Activated T-cell treated with anti-CD3 and anti-CD28 coated beads for 48 hours (primary cell): ENCODE data around the gene TP63.

ENCODE experiments used
- DNase-seq: peaks from one replicate; pipeline ENCODE4 v3.0.0-alpha.2; 2020; ENCODE audit warnings: low read depth

TP63 gene

GRCh38 chr3:189868061-189868460 is 236.9 kb downstream of the TP63 start:
- no peak for DNase-seq

GRCh38 chr3:189869165-189869564 is 238.0 kb downstream of the TP63 start:
- DNase-seq = no peak

- DNase-seq = no peak
These were observed 240.2 kb downstream of the TP63 start for GRCh38 chr3:189871418-189871817.

DNA sequence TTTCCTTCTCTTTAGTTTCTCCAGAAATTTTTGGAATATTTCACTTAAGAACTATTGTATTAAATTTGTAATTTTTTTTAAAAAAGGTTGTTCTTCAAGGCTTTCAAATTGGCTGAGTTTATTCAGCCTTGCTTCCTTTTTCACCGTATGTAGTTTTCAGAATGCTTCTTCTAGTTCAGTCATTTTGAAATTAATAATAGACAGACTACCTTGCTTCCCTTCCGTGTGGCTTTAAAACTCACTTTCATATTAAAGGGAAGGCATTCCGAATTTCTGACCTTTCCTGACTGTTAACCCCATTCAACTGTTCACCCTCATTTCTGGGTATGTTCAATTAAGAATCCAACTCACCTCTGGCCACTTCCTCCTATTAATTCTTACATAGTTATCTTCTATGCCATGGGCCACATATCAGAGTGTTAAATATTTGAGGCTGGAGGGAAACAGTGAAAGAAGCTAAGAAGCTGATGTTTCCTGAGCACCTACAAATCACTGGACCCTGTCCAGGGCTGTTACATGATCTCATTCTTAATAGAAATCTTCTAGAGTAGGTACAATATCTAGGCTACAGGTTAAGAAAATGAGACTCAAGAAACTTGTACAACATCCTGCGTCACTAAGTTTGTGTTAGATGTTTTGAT is 252.0 kb downstream of the TP63 start:
- DNase-seq = no peak

GRCh38 chr3:189890496-189890895 is 259.3 kb downstream of the TP63 start:
- DNase-seq = no peak

DNA sequence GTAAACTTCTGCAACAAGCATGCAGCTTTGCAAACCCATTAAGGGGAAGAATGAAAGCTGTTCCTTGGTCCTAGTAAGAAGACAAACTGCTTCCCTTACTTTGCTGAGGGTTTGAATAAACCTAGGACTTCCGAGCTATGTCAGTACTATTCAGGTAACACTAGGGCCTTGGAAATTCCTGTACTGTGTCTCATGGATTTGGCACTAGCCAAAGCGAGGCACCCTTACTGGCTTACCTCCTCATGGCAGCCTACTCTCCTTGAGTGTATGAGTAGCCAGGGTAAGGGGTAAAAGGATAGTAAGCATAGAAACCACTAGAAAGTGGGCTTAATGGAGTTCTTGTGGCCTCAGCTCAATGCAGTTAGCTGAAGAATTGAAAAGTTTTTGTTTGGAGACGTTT is 265.3 kb downstream of the TP63 start:
- no peak for DNase-seq

- DNase-seq = no peak
These were observed 266.2 kb downstream of the TP63 start for GRCh38 chr3:189897406-189897805.

GRCh38 chr3:189898559-189899153 is 267.5 kb downstream of the TP63 start:
- no peak for DNase-seq

DNA sequence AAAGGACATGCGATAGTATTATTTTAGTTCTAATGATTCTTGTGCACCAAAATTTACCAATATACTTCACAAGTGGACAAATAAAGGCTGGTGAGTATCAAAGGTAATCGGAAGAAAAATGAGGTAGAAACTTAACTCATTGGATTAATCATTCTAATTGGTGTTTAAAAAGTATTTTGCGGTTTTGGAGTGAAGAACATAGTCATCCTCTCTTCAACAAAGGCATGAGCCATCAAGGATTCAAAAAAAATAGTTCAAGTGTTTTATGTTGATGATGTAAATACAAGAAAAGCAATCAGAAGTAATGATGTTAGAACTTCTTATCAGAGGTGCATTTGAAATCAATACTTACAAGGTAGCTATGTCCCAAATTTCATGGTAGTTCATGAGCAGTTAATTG is 268.0 kb downstream of the TP63 start:
- DNase-seq = no peak

- DNase-seq = no peak
These were observed 269.4 kb downstream of the TP63 start for GRCh38 chr3:189900578-189900977.

DNA sequence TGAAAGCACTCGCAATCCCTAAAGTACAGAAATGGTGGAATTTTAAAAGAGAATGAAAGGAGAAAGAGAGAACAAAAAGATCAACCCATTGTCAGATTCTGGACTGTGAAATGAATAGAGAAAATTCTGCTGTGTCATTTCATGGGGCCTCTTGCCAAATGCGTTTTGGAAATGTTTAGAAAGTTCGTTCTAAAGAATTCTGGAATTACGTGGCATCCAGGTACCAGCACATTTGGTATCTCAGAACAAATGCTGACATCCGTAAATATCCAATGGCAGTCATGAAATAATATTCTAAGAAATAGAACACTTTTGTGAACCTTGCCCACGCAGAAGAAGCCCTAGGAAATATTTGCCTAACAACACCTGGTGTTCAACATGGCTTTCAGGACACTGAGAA is 270.3 kb downstream of the TP63 start:
- no peak for DNase-seq

GRCh38 chr3:189902230-189903186 is 271.3 kb downstream of the TP63 start:
- DNase-seq = no peak

DNA sequence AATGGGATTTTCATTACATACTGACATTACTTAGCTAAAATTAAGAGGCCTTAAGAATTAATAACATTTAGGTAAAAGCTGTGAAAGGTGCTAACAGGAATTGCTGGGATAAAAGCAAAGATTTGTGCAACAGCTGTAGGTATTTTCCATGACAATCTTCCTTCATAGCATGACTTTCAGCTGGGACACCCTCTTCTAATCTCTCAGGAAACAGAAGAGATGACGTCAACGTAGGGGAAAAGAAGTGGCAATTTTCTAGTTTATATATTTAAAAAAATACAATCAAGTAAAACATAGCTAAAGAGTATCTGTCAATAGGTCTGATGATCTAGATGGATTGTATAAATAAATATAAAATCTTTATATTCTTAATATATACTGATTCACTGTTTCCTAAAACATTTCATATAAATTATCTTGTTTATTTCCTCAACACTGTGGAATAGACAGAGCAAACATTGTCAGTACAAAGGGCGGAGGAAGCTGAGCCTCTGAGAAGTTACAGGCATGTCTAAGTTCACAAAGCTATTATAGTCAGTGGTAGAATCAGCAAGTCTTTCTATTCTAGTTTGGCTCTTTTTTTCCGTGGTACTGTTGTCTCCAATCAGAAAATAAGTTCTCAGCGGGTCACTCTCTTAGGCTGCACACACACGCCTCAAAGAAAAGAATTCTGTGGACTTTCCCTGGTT is 272.5 kb downstream of the TP63 start:
- DNase-seq = no peak

GRCh38 chr3:189907803-189908202 is 276.6 kb downstream of the TP63 start:
- DNase-seq = no peak

GRCh38 chr3:189908646-189909045 is 277.5 kb downstream of the TP63 start:
- DNase-seq = no peak

DNA sequence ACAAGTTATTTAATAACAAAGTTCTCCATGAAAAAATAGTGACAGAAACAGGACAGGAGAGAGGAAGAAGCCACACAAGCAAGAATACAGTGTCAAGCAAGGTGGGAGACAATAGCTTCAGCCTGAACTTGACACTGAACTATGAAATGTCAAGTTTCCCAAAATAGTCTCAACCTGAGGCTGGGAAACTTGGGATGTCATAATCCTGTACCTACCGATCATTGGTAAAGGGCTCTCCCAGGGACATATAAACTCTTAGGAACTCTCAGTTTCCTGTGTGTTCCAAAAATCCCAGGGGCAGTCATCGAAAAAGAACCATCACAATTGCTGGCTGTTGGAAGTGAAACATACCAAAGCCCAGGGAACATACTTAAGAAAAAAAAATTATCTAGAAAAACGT is 277.9 kb downstream of the TP63 start:
- no peak for DNase-seq

GRCh38 chr3:189909573-189909972 is 278.4 kb downstream of the TP63 start:
- DNase-seq = no peak

- DNase-seq = no peak
These were observed 279.8 kb downstream of the TP63 start for GRCh38 chr3:189911001-189911400.

GRCh38 chr3:189914799-189915198 is 283.6 kb downstream of the TP63 start:
- DNase-seq = no peak

GRCh38 chr3:189921770-189922169 is 290.6 kb downstream of the TP63 start:
- no peak for DNase-seq

DNA sequence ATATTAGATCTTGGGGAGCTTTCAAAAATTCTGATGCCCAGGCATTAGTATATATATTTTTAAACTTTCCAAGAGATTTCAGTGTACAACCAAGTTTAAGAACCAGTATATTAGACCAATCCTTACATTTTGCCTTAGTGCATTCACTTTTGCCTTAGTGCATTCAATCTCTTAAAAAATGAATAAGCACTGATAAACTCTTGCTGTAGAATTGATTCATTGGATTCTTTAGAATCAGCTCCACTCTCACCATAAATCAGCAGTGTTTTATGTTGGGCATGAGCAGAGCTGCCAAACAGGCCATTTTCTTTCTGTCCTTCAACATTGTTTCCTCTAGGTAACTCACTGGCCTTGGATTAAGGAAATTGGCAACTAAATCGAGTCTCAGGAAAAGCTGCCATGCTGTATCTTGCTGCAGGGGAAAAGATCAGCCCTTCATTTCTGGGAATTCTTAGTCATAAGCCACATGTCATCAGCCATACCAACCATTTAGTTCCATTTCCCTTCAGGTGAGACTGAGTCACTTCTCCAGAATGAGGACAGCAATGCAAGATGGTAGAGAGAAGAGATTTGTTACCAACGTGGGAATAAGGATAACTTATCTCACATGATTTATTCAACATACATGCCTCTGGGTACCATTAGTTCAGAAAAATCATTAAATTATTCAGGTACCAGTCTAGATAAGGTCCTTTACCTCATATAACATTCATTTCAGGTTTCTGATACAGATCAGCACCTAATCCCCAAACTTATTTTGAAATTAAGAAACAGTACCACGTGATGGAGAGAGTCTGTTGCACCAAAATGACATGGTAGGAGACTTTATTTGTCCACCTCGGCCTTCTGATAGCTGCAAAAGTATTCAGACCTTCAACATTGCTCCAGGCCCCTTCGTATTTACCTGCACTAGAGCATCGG is 297.0 kb downstream of the TP63 start:
- no peak for DNase-seq
